Superior temporal gyrus (tissue), 1 donor: ENCODE measurements around the gene EYS.
"Not testable (repeated sequence)": the region's sequence is repeated elsewhere in the genome, so short reads cannot be mapped to it uniquely, and the experiment has no call there.

ENCODE experiments used
- DNase-seq: peaks from one replicate; pipeline ENCODE4 v3.0.0-alpha.2; 2016; ENCODE audit errors: extremely low spot score

Gene EYS

DNA sequence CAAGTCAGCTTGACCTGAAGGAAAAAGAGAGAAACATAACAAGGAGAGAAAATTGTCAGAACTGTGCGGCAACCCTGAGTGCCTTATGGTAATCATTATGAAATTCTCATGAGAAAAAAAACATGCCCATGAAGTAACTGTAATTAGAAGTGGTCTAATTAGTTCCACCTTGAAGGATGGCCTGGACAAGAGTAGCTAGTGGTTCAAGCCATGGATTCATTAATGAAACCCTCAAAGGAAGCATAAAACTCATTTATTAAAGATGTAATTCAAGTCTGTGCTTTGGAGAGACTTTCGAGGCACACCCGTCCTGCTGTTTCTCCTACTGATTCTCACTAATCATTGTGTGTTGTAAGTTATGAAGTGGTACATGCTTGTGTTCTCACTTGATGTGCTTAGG lies 1911.2 kb downstream of the EYS start:
- no peak for DNase-seq

DNA sequence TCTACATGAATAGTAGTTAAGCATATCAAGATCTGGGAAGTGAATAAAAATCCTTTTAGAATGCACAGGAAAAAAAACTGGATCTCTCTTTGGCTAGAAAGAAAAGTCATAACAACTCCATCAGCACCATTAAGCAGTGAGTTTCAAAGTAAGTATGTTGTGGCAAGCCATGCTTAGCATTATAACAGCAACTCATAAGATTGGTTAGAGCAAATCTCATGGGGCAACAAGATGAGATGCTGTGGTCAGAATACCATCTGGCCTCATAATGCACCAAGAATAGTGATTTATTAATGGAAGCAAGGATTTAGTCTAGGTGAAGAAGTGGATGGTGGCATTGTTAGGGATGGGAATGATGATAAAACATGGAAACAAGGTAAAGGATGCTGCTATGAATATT lies 1912.0 kb downstream of the EYS start:
- no peak for DNase-seq

DNA sequence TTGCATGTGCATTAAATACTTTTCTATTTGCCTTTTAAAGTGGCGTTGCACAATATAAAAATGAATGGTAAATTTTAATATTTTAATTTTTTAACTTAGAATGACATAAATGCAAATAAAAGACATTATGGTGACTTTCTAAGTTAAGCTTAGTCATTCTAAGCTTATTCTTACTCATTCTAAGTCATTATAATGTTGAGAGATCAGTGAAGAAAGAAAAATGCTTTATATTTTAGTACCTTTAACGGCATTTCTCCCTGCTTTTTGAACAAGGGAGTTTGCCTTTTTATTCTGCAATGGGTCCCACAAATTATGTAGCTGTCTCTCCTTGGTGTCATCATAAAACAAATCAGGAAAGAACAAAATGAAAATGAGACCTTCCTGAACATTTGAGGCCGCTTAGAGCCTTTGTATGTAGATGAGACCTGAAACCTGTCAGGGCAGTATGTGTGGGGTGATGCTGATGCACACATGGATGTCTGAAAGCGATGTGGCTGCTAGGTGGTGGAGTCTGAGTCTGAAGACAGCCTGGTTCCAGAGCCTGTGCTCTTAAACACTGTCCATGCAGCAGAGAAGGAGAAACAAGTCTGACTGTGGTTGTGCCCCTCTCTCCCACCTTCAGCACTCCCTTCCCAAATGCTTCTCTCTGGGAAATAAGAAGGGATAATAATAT lies 1913.4 kb downstream of the EYS start:
- DNase-seq: no peak

DNA sequence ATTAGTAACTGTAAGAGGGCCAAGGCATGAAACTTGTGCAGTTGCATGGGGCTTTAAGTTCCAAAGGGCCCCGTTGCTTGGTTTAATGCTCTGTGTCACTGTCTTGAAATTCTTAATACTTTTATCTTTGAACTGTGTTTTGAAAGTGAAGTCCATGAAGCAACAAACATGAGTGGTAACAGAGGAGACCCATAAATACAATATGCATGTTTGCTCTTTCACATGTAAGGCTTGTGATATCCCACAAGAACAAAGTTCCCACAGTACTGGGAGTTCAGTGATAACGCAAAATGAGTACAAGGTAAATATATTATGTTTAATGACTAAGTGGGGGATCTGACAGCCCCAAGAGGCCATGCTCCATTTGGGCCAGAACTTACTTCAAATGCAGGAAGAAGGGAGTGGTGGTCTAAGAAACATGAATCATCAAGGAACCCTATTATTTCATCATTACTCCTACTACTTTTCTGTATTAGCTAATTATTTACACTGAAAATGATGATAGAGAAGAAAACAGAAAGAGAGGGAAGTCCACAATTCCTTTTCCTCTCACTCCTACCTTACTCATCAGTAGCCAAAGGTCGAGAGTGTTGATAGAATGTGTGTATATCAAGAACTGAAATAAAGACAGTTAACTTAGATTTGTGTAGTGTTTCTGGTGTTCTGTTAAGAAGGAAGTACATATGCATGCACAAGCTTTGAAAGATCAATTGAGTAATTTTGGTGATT lies 1914.1 kb downstream of the EYS start:
- DNase-seq: no peak

DNA sequence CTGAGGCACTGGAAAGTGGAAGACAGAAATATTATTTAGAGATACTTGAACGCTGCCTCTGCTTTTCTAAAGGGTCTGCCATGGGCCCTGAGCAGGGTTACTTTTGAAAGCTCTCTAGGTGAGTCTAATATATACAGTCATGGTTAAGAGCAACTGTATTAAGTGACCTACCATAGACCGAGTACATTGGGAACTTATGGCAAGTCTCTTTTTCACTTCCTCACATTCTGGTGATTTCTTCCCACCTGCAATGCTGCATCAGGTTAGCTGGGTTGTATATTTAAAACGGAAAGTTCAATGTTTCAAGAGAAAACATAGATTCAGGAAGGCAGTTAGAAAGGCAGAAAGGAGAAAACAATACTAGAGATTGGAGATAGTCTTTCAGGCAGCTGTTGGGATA lies 1916.7 kb downstream of the EYS start:
- DNase-seq: no peak

DNA sequence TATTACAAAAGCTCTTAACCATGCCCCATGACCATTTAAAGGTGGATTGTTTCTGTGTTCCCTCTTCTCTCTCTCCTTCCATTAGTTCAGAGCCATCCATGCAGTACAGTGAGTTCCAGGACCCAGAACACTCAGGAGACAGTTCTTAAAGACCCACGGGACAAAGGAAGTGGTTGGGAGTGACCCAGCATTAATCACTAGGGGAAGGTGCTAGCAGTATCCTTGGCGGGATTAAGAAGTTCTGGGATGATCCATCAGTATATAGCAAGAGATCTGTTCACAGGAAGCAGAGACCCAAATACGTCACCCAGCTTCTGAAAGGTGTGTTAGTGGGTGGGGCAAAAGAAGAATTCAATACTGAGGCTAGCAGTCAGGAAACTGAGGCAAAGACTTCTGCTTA lies 1917.3 kb downstream of the EYS start:
- DNase-seq: no peak

DNA sequence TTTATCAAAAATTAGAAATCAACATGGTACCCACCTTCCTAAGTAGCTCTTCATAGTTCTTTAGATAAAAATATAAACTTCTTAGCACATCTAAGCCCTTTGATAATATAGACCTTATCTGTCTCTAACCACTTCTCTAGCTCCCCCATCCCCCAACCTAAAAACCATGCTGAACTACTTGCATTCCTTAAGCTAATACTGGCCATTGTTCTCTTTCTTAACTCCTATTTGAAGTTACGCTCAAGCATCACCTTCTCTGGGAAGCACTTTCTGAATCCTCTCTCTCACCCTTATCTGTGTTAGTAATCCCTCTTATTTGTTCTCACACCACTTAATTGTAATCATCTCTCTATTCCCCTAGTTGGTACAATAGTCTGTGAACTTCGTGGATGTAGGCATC lies 1918.5 kb downstream of the EYS start:
- DNase-seq: no peak

DNA sequence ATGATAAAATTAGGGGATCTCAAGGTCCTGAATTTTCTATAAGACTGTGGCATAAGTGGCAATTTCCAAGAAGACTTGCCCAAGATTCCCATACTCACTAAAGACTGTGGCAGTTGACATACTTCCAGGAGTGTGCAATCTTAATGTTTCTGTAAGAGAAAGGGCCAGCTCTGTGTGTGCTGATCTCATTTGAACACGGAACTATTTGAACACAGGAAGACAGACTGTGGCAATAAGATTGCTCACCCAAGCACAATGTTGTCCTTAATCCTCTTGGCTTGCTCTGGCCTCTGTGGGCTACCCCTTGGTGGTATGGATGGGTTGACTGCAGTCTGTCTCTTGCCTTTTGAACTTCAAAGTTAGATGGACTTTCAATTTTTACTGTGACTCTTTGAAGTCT lies 1920.0 kb downstream of the EYS start:
- no peak for DNase-seq

DNA sequence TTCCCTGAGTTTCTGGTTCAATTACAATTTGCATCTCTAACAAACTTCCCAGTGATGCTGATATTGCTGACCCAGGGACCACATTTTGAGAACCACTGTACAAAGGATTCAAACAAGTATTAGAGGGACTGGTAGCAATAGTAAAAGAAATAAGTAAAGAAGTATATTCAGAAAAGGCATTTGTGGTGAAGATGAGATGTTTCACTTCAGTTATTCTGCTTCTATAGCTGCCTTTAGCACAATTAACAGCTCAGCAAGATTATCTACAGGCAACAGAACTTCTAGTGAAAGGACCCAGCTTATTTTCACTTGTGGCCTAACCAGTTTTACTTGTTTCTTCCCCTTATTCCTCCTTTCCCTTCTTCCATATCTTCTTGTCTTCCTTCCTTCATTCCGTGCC lies 1922.0 kb downstream of the EYS start:
- DNase-seq: no peak

DNA sequence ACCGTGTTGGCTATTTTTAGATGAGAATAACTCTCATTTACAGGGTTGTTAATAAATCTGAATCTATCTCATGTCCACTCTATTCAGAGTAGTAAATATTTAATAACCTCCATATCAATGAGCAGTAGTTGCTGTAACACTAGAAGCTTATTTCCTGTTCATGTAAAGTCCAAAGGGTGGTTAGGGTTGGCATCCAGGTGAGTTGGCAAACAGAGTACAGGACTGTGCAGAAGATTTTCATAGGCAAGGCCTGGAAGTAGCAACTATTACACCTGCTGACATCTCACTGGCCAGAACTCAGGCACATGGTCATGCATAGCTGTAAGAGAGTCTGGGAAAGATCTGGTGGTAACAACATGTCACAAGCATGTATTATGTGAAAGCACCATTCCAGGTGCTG lies 1923.9 kb downstream of the EYS start:
- DNase-seq: no peak

DNA sequence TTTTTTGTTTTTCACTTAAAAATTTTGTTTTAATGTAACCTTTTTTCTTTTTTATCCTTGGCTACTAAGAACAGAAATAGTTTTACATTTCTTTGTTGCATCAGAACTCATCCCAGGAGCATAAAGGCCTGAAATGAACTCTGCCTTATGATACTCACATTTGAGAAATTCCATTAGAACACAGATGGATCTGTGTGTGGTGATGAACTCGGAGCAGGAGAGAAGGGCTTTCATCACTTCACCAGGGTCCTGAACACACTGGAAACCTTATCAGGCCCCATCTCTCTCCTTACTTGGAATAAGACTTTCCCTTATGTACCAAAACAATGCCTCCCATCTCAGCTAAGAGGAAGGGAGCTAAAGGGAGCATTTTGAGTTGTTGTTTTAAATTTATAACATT lies 1932.1 kb downstream of the EYS start:
- DNase-seq: no peak

DNA sequence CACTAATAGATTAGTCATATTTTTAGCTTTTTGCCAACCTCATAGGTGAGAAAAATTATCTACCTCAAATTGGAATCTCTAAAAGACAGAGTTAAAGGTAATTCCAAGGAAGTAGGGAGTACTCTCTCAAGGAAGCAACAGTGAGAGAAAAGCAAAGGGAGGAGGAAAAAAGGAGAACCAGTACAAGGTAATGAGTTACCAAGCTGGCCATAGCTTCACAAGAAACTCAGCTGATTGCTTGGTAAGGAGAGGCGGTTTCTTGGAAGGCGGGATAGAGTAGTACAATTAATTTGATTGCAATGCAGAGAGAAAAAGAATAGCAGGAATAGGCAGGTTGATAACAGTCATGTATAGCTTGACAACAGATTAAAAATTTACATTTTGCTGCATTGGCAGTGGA lies 1933.8 kb downstream of the EYS start:
- DNase-seq: no peak

DNA sequence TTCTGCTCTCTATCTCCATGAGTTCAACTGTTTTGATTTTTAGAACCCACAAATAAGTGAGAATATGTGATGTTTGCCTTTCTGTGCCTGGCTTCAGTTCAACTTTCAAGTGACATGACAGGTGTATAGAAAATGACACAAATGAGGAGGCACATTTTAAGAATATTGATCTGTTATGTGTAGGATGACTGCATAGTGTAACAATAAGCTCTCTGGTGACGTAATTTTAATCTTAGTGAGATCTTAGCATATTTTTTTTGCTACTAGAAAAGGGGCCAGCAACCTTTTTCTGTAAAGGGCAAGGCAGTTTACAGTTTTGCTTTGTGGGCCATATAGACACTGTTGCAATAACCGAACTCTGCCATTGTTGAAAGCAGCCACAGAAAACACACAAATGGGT lies 1941.2 kb downstream of the EYS start:
- no peak for DNase-seq

DNA sequence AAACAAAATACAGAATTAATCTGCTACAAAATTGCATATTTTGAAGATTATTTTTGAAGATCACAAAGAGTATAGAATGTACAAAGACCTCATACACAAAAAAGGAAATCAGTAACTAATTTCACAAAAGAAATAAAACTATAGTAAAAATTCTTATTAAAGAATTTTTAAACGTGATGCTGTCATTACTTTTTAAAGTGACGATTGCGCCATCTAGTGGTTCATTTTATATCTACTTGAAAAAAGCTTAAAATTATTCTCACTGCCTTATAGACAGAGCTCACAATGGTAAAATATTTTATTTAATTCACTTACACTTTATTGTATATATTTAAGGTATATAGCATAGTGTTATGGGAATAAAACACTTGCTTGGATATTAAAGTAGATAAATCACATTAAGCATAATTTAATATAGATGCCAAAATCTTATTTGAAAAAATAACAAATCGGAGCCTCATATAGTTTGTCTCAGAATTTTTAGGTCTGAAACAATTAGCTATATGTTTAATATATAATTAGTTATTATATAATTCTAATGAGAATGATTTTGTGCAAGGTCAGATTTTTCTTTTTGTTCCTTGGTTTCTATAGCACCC lies 1942.6 kb downstream of the EYS start:
- DNase-seq: peak; percentile 94

DNA sequence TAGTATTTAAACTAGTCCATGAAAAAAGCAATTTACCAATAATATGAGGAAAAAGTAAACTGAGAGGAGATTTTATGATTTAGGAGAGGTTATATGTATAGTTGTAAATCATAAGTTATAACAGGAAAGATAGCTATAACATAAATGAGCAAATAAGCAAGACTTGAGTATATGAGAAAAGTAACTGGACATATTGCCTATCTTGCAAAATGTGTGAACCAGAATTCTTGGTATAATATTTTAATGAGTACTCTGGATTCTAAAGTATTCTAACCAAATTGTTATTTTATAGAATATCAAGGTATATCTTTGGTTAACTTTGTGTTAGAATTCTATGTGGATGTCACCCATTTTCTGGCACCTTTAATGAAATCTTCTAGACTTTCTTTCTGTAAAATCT lies 1946.8 kb downstream of the EYS start:
- no peak for DNase-seq

DNA sequence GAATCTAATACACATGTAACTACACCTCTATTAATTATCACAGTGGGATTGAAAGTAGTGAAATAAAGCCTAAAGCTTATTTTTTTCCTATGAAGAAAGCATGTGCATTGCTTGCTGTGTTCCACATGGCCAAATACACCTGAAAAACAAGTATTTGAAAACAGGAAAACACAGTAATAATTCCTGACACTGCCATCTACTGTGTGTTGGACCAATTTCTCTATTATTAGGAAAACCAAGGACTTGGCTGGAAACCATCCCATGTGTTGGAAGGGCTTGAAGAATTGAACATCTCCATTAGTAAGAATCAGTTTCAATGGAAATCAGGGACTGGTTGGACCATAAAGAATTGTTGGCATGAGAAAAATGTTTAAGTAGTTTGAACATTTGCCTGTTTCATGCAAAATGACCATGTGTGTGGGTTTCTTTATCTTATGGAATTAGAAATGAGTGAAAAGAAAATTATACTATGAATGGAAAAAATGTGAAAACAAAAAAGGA lies 1947.4 kb downstream of the EYS start:
- no peak for DNase-seq

DNA sequence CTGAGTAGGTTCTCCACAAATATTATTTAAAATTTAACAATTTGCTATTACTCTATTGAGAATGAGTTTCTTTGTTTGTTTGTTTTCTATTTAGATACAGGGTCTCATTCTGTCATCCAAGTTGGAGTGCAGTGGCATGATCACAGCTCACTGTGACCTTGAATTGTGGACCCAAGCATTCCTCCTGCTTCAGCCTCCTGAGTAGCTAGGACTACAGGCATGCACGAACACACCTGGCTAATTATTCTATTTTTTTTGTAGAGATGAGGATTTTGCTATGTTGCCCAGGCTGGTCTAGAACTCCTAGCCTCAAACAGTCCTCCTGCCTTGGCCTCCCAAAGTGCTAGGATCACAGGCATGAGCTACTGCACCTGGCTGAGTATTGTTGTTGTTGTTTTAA lies 1949.2 kb downstream of the EYS start:
- no peak for DNase-seq

DNA sequence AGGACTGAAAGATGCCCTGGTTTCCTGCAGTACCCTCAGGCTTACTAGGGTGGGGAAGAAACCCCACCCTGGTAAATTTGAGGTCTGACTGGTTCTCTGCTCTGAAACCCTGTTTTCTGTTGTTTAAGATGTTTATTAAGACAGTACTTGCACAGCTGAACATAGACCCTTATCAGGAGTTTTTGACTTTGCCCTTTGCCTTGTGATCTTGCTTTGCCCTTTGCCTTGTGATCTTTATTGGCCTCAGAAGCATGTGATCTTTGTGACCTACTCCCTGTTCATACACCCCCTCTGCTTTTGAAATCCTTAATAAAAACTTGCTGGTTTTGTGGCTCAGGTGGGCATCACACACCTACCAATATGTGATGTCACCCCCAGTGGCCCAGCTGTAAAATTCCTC lies 1949.8 kb downstream of the EYS start:
- not testable (repeated sequence) for DNase-seq

DNA sequence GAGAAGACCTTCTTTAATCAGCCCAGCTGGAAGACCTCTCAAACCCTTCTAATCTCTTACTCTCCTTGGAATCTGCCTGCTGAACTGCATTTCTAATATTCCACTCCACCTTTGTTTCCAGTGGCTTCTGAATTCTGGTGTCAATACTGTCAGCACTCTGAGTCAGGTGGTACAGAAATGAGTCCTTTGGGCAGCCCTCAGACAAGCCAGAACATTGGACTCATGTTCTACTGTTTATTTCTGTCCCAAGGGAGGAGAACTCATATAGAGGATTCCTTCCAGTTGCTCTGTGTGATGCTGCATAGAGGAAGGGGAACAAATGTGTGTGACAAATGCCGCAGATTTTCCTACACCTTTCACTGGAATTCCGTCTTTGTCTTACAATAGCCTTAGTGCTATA lies 1956.6 kb downstream of the EYS start:
- no peak for DNase-seq

DNA sequence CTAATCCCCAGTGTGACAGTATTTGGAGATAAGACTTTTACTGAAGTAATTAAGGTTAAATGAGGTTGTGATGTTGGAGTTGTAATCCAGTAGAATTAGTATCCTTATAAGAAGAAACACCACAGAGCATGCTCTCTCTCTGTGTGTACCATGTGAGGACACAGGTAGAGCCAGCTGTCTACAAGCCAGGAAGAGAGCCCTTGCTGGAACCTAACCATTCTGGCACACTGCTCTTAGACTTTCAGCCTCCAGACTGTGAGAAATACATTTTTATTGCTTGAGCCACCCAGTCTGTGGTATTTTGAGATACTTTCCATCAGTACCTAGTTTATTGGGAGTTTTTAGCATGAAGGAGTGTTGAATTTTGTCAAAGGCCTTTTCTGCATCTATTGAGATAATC lies 1961.2 kb downstream of the EYS start:
- DNase-seq: no peak

DNA sequence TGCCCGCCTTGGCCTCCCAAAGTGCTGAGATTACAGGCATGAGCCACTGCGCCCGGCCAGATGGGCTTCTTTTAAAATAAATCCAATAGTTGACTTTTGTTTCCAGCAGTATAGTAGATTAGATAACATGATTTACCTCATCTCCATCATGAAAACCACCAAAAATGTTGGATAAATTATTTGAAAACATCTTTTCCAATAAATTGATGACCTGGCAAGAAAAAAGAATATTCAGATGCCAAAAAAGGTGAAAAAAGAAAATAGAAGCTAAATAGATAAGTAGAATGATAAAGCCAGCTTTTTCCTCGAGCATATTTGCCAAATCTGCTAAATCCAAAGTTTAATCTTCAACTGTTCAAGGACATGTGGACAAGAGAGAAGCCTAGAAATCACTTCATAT lies 1962.2 kb downstream of the EYS start:
- DNase-seq: no peak

DNA sequence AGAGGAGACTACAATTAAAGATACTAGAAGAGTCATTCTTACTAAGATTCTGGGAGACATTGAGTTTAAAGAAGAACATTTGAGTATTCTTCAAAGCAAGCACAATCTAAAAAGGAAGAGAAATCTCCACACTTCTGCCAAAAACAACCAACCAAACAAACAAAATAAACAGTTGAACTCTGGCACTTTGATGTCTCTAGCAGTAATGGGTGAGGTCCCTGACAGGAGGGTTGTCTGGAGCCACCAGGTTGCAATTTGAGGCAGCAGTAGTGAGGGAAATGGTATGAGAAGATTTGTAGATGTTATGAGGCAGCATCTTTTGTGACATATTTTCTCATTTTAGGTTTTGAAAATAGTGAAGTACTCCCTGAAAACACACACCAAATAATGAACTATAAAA lies 1963.3 kb downstream of the EYS start:
- DNase-seq: no peak

DNA sequence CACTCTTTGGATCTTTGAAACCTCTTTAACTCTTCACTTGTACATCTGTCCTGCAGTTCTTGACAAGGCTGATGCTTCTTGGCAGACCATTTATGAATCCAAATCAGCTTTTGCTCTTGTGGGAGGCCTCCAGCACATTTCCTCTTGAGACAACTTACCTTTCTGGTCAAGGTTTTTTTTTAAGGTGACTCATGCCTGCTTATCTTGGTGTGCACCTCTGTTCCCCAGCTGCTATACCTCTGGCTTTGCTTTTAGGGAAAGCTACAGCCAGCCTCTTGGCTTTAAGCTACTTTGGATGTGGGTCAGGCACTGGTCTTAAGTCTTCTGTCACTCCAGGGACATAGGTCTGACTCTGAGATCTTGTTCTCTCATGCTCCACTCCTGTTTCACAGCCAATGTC lies 1965.0 kb downstream of the EYS start:
- no peak for DNase-seq
